Measurements from ENCODE around the gene SELENOM. TPM values are rescaled to one million over a fixed set of nuclear protein-coding genes. Genes with fewer than 3 reads are reported as not detected.
A peak's percentile ranks its signal among the peaks of the same experiment; 100 is the strongest.

The SELENOM gene
- total RNA-seq, 1 experiment from 2014 or later = 3.2 TPM

- POLR2A ChIA-PET (ENCODE audit: low non-redundant PET) = no interaction called here
- DNase-seq (ENCODE audit: low spot score) = no peak
- intact Hi-C loops (cut with micrococcal nuclease; ENCODE audit: unreplicated experiment) = no loop called here
Measured at GRCh38 chr22:31124290-31124689, 16.9 kb upstream of the SELENOM start.

GRCh38 chr22:31123292-31123602 lies 15.9 kb upstream of the SELENOM start:
- Histone ChIP-seq H3K36me3 (ENCODE audit: insufficient read depth, low read length, poor library complexity, severe bottlenecking) (no peaks in the 10 kb centered on the region), H3K27ac (ENCODE audit: low read depth, low read length, poor library complexity, severe bottlenecking) (peak overlapping the region; percentile 72), H3K9me3 (ENCODE audit: low read depth, low read length, poor library complexity, severe bottlenecking) (no peaks in the 10 kb centered on the region), H3K4me3 (ENCODE audit: low read depth, low read length, poor library complexity, severe bottlenecking) (peak overlapping the region; percentile 60), H3K4me1 (ENCODE audit: insufficient read depth, low read length, poor library complexity, severe bottlenecking) (peaks cover 9% of the 10 kb centered on the region), H3K27me3 (replicated peaks; ENCODE audit: insufficient read depth, low read depth, low read length, poor library complexity) (no peaks in the 10 kb centered on the region)
- POLR2A ChIA-PET (ENCODE audit: low non-redundant PET) = no interaction called here
- CTCF ChIA-PET = no interaction called here
- no peak for TF ChIP-seq EZH2 (IDR thresholded peaks at IDR 0.05; ENCODE audit: borderline replicate concordance, low read depth, low read length, poor library complexity, severe bottlenecking)
- TF ChIP-seq, protein P1, sequence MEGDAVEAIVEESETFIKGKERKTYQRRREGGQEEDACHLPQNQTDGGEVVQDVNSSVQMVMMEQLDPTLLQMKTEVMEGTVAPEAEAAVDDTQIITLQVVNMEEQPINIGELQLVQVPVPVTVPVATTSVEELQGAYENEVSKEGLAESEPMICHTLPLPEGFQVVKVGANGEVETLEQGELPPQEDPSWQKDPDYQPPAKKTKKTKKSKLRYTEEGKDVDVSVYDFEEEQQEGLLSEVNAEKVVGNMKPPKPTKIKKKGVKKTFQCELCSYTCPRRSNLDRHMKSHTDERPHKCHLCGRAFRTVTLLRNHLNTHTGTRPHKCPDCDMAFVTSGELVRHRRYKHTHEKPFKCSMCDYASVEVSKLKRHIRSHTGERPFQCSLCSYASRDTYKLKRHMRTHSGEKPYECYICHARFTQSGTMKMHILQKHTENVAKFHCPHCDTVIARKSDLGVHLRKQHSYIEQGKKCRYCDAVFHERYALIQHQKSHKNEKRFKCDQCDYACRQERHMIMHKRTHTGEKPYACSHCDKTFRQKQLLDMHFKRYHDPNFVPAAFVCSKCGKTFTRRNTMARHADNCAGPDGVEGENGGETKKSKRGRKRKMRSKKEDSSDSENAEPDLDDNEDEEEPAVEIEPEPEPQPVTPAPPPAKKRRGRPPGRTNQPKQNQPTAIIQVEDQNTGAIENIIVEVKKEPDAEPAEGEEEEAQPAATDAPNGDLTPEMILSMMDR (conservative IDR thresholded peaks at IDR 0.05; ENCODE audit: low read depth, low read length) = no peak
- BruUV-seq (replicated peaks) = no TSS peak
- no peak for DNase-seq (ENCODE audit: low spot score)
- intact Hi-C loops (cut with micrococcal nuclease; ENCODE audit: unreplicated experiment) = no loop called here

More at GRCh38 chr22:31124290-31124689, 16.9 kb upstream of the SELENOM start:
- Histone ChIP-seq H3K27ac (ENCODE audit: low read depth, low read length, poor library complexity, severe bottlenecking) (no peak overlapping the region), H3K27me3 (replicated peaks; ENCODE audit: insufficient read depth, low read depth, low read length, poor library complexity) (no peaks in the 10 kb centered on the region), H3K4me1 (ENCODE audit: insufficient read depth, low read length, poor library complexity, severe bottlenecking) (peaks cover 9% of the 10 kb centered on the region), H3K9me3 (ENCODE audit: low read depth, low read length, poor library complexity, severe bottlenecking) (no peaks in the 10 kb centered on the region), H3K4me3 (ENCODE audit: low read depth, low read length, poor library complexity, severe bottlenecking) (no peak overlapping the region), H3K36me3 (ENCODE audit: insufficient read depth, low read length, poor library complexity, severe bottlenecking) (no peaks in the 10 kb centered on the region)
- CTCF ChIA-PET = no interaction called here
- no TSS peak for BruUV-seq (replicated peaks)
- TF ChIP-seq EZH2 (IDR thresholded peaks at IDR 0.05; ENCODE audit: borderline replicate concordance, low read depth, low read length, poor library complexity, severe bottlenecking) = no peak
- TF ChIP-seq, protein P1 (conservative IDR thresholded peaks at IDR 0.05; ENCODE audit: low read depth, low read length) = no peak

GRCh38 chr22:31122532-31123291 lies 15.3 kb upstream of the SELENOM start, which contains the start of gene INPP5J:
Gene INPP5J, plus strand, starts transcription at chr22:31122966. Its CDS starts 49 bp downstream, at chr22:31123015.
- peaks cover 9% of the 10 kb centered on the region for H3K4me1 ChIP-seq (ENCODE audit: insufficient read depth, low read length, poor library complexity, severe bottlenecking)
- peak; percentile 64 for DNase-seq (ENCODE audit: low spot score)
- H3K9me3 ChIP-seq (ENCODE audit: low read depth, low read length, poor library complexity, severe bottlenecking) = no peaks in the 10 kb centered on the region
- H3K4me3 ChIP-seq (ENCODE audit: low read depth, low read length, poor library complexity, severe bottlenecking) = peak within 1 kb of the TSS; percentile 60
- intact Hi-C loops (cut with micrococcal nuclease; ENCODE audit: unreplicated experiment) = no loop called here
- no peaks in the 10 kb centered on the region for H3K27me3 ChIP-seq (replicated peaks; ENCODE audit: insufficient read depth, low read depth, low read length, poor library complexity)
- BruUV-seq (replicated peaks) = no TSS peak
- POLR2A ChIA-PET (ENCODE audit: low non-redundant PET) = no interaction called here
- peak within 1 kb of the TSS; percentile 72 for H3K27ac ChIP-seq (ENCODE audit: low read depth, low read length, poor library complexity, severe bottlenecking)
- TF ChIP-seq, protein P1 (conservative IDR thresholded peaks at IDR 0.05; ENCODE audit: low read depth, low read length) = no peak
- no peak for TF ChIP-seq EZH2 (IDR thresholded peaks at IDR 0.05; ENCODE audit: borderline replicate concordance, low read depth, low read length, poor library complexity, severe bottlenecking)
- no peaks in the 10 kb centered on the region for H3K36me3 ChIP-seq (ENCODE audit: insufficient read depth, low read length, poor library complexity, severe bottlenecking)
- CTCF ChIA-PET = interaction anchor here (1.1 kb wide), 1 partner anchor 15 kb away, joined by 3 read pairs; the partner anchor contains the start of gene SELENOM

All from A673 (cell line).